ENCODE data around the gene PDE4D.

- no peak for TF ChIP-seq POLR2A (IDR thresholded peaks at IDR 0.05)
- no peak for TF ChIP-seq EP300 (IDR thresholded peaks at IDR 0.05)
- no peak for TF ChIP-seq CTCF (IDR thresholded peaks at IDR 0.05)
Observed at GRCh38 chr5:59259237-59259636, 634.3 kb downstream of the PDE4D start.

Measured in tibial nerve (tissue), 4 donors.